GM18502 (cell line): ENCODE measurements around the gene TSPAN3.

Source experiments
- ATAC-seq: cut with Tn5 transposase; IDR thresholded peaks from one replicate; pipeline ENCODE4 v1.9.1; 2021; ENCODE audit warnings: mild to moderate bottlenecking; ENCODE audit not compliant: unreplicated experiment, poor library complexity

Gene TSPAN3

DNA sequence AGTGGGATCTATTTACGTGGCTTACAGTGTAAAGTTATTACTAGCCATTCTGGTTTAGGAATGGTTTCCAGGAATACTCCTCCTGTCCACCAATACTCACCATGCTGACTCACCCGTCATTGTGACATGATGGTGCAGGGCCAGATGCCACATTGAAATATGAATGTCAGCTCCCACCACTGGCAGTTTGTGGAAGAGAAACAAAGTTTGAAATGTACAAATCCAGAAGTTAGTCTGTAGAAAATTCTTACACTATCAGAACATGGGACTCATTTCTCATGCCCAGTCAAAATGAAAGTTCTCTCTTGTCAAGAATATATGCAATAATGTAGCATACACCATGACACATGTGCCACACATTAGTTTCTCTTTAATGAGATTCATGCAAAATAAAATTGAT lies 14.4 kb upstream of the TSPAN3 start:
- ATAC-seq = no peak

- ATAC-seq = no peak
Measured at GRCh38 chr15:77084436-77084835, 13.5 kb upstream of the TSPAN3 start.

GRCh38 chr15:77083381-77084160 lies 12.7 kb upstream of the TSPAN3 start:
- peak; percentile 89 for ATAC-seq

GRCh38 chr15:77081971-77082370 lies 11.1 kb upstream of the TSPAN3 start:
- no peak for ATAC-seq

DNA sequence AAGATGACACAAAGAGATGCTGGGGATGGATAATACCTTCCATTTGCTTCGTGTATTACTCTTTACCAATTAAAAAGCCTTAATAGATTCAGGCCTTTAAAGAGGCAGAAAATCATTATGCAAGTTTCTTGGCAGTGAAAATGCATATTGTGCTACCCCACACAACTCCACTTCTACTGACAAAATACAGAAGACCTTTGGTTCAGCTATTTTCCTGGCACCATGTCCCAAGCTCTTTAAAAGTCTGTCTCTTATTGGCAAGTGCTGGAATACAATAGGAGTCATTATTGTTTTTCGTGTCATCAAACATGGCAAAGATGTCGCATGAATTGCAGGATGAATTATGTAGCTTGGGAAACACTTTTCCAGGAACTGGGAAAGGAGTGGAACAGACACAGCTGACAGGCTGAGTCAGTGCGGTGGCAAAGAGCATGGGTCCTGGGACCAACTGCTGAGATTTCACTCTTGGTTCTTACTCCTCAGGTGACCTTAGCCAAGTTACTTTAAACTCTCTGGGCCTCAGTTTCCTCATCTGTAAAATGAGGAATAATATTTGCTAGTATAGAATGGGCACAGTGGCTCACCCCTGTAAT lies 5.5 kb upstream of the TSPAN3 start:
- no peak for ATAC-seq

DNA sequence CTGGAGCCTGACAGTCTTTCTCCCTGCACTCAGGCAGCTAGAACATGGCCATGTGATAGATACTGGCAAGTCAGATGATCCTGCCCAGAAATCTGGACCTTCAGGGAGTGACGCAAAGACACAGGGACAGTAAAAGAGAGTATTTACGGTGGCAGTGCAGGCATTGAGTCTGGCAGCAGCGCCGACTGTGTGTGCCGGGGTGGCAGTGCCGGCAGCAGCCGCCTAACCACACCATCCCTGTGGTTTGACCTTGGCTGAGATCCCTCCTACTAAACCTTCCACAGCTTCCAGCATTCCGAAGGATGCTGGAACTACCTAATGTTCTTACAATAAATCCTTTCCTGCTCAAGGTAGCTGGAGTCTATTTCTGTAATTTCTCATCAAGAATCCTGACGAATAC lies 4.6 kb upstream of the TSPAN3 start:
- no peak for ATAC-seq

DNA sequence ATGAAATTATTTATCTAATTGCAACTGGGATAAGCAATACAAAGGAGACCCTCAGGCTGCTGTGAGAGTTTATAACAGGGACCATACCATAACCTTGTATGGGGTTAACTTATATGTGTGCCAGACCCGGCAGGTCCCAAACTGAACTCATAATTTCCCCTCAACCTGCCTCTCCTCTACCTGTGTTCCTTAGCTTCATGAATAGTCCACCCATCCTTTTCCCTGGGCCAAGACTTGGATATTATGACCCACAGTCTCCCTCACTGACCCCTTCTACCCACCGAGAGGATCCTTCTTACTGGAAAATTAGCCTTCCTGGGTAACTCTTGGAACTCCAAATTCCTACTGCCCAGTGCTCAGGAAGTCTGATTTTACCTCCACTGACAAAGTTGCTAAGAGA lies 3.4 kb upstream of the TSPAN3 start:
- no peak for ATAC-seq

DNA sequence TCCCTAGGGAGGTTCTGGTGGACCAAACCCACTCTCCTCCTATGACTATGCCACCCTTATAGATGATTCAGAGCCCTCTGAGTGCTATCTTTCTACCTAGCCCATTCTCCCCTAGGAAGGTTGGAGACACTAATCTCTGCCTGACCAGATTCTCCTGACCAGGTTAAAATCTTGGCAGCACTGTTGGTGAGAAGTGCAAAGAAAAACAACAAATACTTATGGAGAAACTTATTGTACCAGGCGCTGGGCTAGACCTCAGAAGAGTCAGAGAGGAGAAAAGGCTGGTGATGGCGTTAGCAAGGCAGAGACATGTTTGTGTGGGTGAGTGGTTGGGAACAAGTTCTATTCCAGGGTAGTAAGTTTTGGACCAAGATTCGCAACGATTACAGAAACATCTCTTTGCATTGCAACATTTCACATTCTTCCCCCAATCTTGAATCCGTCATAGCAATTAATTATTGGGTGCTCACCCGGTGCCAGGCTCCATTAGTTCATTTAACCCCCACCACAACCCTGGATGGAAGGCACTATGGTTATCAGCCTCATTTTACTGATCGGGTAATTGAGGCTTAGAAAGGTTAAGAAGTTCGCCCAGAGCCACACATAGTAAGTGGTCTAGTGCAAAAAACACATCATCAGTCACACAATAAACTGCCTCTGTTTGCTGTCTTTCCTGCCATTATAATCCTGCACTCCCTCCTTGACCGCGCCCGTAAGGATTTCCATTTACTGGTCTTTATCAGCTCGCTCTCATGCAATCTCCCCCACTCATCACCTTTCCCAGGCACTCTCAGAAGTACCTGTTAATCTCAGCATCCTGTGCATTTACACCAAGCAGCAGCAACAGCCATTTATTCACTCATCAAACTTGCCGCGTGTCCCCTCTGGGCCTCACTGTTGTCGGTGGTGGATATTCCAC lies 655 bp upstream of the TSPAN3 start:
- ATAC-seq = no peak

DNA sequence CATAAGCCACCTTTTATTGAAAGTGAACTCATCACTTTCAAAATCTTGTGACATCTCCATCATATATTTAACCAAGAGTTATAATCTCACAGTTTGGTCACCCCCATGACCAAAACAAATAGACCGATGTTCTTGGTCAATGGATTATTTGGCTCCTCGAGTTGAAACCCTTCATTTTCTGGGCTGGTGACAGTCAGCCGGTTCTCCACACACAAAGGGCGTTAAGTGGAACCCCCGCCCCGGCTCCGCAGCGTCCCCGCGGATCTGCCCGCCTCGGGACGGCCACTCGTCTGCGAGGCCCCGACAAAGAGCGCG lies 772 bp downstream of the TSPAN3 start:
- ATAC-seq = no peak

- ATAC-seq = no peak
Measured at GRCh38 chr15:77069521-77070121, 1.3 kb downstream of the TSPAN3 start.

- ATAC-seq = no peak
Measured at GRCh38 chr15:77068633-77069032, 2.3 kb downstream of the TSPAN3 start.

GRCh38 chr15:77067691-77068367 lies 3.1 kb downstream of the TSPAN3 start:
- ATAC-seq = no peak

DNA sequence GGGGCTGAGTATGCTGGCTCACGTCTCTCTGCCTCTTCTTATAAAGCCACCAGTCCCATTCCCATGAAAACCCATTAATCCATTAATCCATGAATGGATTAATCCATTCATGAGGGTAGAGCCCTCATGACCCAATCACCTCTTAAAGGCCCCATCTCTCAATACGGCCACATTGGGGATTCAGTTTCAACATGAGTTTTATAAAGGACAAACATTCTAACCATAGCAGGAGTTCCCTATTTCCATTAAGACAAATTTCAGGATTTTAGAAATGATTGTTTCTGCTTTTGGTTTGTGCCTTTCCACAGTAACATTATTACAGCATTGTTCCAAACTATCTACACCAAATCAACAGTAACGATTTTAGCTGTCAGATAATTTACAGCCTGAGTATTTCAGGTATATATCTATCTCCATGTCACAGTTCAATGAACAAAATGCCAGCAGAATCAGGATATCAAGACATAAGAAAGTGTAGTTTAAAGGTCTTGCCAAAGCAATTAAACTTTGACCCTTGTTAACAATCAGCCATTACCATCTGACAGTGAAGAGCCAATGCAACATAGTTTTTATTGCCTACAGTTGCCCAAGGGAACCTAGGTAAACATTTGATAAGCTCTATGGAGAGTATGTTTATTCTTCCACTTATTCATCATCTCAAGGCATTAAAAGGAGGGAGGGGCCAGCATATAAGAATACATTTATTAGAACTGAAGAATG lies 3.8 kb downstream of the TSPAN3 start:
- ATAC-seq = no peak

- no peak for ATAC-seq
Measured at GRCh38 chr15:77064539-77065308, 6.2 kb downstream of the TSPAN3 start.

DNA sequence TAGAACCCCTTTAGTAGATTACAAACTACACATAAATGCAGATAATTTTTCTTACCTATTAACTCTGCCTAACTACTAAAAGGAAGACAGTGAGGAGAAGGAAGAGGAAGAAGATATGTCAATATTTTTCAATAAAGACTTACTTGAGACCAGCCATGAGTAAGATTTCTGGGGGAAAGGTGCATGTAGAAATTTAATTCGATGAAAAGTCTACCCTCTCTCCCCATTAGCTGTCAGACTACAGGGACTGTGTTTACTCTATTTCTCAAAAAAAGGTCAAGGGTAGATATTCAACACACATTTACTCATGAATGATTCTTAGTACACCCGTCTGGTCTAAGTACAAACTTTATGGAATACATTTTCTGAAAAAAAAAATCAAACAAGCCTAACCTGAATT lies 6.8 kb downstream of the TSPAN3 start:
- ATAC-seq = no peak

DNA sequence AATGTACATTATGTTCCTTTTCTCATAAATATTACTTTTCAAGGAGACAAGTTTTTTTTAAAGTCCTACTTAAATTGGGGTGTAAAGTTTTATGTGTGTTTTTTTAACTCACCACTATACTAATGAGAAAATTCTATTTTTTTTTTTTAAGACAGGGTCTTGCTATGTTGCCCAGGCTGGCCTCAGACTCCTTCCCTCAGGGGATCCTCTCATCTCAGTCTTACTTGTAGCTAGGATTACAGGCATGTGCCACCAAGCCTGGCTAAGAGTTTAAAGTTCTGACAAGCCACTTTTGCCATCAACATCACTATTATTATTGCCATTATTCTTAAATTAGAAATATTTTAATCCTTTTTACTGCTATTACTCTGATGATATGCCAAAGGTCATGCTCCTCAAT lies 7.7 kb downstream of the TSPAN3 start:
- no peak for ATAC-seq

DNA sequence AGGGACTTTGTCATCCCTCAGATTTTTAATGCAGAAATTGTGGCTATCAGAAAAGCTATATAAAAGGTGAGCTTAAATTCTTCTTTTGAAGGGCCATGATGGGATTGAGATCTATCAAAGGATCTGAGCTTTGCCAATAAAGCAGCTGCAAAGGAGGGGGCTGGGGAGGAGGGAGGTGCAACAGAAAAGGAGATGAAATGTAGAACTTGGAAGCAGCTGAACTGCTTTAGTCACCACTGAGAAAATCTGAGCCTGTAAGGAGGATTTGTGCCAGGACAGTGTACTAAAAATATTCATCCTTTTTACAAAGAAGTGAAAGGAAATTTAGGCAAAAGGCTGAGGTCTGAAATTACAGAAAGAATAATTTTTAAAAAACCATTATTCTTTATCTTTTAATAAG lies 10.4 kb downstream of the TSPAN3 start:
- no peak for ATAC-seq

DNA sequence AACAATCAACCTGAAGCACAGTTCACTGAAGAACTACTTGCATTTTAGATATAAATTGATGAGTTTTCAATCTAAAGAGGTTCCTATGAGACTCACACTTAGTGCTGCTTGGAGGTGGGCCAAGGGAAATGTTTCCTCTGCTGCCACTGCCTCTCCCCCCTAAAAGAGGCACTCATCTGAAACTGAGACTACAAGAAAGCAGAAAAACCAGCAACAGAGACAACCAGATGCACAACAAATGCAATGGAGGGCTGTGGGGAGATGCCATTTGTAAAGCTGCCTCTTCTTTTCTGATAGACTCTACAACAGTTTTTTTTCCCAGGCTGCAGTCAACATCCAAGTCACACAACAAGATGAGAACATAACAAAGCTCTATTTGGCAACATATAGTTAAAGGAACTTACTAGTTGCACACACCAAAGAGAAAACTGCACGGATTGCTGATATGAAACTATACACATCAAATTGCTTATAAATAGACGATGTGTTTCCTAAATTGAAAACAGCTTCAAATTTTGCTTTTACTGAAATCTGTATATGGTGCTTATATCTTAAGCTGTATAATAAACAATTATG lies 11.0 kb downstream of the TSPAN3 start:
- peak; percentile 53 for ATAC-seq

- no peak for ATAC-seq
Measured at GRCh38 chr15:77058468-77058867, 12.4 kb downstream of the TSPAN3 start.
